IPS DF 6.9 (cell line): Measurements from ENCODE around the gene GMNC.

Source experiments
- DNase-seq: peaks from one replicate; pipeline ENCODE4 v3.0.0-alpha.2; 2013; ENCODE audit warnings: low read depth, low spot score
- H3K27ac ChIP-seq: one replicate; pipeline ENCODE4 v1.5.1; 2013; ENCODE audit warnings: low read length, control low read depth
- H3K27me3 ChIP-seq: 2 replicates; pipeline ENCODE4 v1.6.1; 2013; ENCODE audit warnings: mild to moderate bottlenecking, low read length; ENCODE audit not compliant: control insufficient read depth, insufficient read depth
- H3K36me3 ChIP-seq: 2 replicates; pipeline ENCODE4 v1.6.1; 2013; ENCODE audit warnings: low read length; ENCODE audit not compliant: control insufficient read depth, insufficient read depth
- H3K4me1 ChIP-seq: 2 replicates; pipeline ENCODE4 v1.6.1; 2013; ENCODE audit warnings: low read length; ENCODE audit not compliant: control insufficient read depth, insufficient read depth
- H3K4me3 ChIP-seq: 2 replicates; pipeline ENCODE4 v1.5.1; 2013; ENCODE audit warnings: mild to moderate bottlenecking, low read length
- H3K9me3 ChIP-seq: 2 replicates; pipeline ENCODE4 v1.6.1; 2013; ENCODE audit warnings: low read length, inconsistent platforms; ENCODE audit not compliant: control insufficient read depth, insufficient read depth
- WGBS: extraction: QIAGEN DNeasy Blood & Tissue Kit; methylation state at CpG from one replicate; pipeline ENCODE4 v1.1.7; 2013; ENCODE audit warnings: mixed read lengths, missing lambda C conversion rate; ENCODE audit not compliant: insufficient read length, insufficient coverage; 5-methylcytosine and 5-hydroxymethylcytosine counted together

GMNC gene

DNA sequence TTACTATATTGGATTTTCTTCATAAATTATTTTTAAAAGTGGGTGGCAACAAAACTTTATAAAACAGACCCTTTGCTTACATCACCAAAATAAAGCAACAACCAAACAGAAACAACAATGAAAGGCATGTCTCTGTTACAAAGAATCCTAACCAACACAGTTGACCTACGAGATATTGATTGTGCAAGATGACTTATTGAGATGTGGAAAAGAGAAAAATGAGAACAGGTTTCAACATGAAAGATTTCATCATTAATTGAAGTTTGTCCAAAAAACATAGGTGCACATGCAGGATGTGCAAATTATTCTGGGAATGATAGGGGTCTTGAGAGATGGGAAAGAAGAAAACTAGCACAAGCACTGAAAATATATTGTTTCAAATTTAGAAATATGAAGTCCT, 9.0 kb downstream of the GMNC start:
- Histone ChIP-seq H3K27ac (no peak overlapping the region), H3K4me1 (0 out of 2 replicates have a peak, but pooled peaks cover 1% of the 10 kb centered on the region), H3K27me3 (peaks cover 6% of the 10 kb centered on the region; the same call in 1 of the 2 replicates), H3K36me3 (no peaks in the 10 kb centered on the region), H3K9me3 (no peaks in the 10 kb centered on the region), H3K4me3 (no peak overlapping the region)
- no CpG with 5 or more reads among the region's 1 CpG for WGBS
- DNase-seq: no peak

DNA sequence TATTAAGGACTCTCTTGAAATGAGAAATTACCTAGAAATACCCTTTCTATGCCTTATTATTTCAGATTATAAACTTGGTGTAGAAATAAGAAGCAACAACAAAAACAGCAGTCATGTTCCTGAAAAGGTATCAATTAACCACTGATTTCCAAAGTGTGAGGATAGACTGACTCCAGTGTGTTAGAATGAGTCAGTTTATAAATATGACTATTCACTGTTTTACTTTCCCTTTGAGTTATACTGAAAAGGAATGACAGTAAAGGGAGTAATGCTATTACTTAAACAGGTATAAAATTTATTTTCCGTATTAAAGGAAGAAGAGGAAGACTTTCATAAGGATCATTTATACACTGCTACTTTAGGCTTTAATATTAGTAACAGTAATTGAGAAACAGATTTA, 12.9 kb downstream of the GMNC start:
- no CpG with 5 or more reads among the region's 1 CpG for WGBS
- Histone ChIP-seq H3K4me1 (0 out of 2 replicates have a peak, but pooled peaks cover 1% of the 10 kb centered on the region), H3K4me3 (no peak overlapping the region)

DNA sequence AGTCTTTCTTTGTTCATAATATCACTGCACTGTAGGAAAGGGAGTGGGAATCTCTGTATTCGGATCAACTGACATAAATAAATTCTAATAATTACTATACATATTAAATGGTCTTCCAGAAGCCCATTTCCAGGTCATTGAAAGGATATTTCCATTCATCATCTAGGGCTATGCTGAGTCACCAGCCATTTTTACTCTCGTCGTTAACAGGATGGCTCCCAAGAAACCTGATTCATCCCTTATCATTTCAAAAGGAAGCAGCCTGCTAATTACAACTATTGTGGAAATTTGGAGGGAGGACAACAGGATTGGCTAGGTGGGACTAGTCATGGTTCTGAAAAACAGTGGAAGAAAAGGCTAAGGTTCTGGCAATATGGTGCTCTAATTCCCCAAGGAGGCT, 13.6 kb downstream of the GMNC start:
- Histone ChIP-seq H3K4me3 (no peak overlapping the region), H3K4me1 (0 out of 2 replicates have a peak, but pooled peaks cover 1% of the 10 kb centered on the region), H3K27ac (no peak overlapping the region), H3K27me3 (no peaks in the 10 kb centered on the region), H3K9me3 (no peaks in the 10 kb centered on the region), H3K36me3 (no peaks in the 10 kb centered on the region)
- no CpG with 5 or more reads among the region's 3 CpGs for WGBS
- DNase-seq: no peak

More for the DNA sequence above, 12.9 kb downstream of the GMNC start:
- no peaks in the 10 kb centered on the region for H3K9me3 ChIP-seq
- no peak for DNase-seq
- no peak overlapping the region for H3K27ac ChIP-seq
- peaks cover 4% of the 10 kb centered on the region; the same call in 1 of the 2 replicates for H3K27me3 ChIP-seq
- no peaks in the 10 kb centered on the region for H3K36me3 ChIP-seq

DNA sequence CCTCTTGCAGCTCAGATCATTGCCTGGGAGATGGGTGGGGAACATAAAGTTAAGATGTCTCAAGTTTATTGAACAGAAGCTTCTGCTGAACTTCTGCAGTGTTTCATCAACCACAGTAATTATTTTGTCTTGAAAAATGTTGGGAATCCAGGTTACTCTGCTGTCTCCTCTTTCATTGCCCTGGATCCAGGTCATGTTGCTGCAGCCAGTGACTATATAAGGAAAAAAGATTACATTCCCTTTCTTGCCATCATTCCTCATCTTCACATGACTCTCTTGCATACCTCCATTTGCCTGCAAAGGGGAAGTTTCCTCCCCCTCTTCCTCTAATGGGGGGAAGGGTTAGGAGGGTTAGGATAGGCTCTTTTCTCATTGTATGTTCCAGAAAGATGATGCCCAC, 15.1 kb downstream of the GMNC start:
- H3K4me3 ChIP-seq: no peak overlapping the region
- H3K36me3 ChIP-seq: no peaks in the 10 kb centered on the region
- H3K4me1 ChIP-seq: 0 out of 2 replicates have a peak, but pooled peaks cover 1% of the 10 kb centered on the region
- no peak overlapping the region for H3K27ac ChIP-seq
- DNase-seq: no peak
- no peaks in the 10 kb centered on the region for H3K9me3 ChIP-seq
- no peaks in the 10 kb centered on the region for H3K27me3 ChIP-seq

DNA sequence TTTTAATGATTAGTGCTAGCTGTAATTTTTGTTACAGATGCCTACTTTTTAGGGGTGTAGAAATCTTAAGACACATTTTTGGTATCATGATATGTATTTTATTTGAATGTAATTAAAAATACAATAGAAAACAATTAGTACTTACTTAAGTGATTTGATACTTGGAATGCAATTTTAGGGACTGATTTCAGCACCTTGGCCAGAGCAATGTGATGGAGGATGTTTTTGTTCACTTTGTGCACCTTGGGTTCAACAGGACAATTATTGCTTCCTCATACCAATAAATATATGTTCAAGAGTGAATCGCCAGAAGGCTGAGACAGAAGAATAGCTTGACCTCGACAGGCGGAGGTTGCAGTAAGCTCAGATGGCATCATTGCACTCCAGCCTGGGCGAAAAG, 22.3 kb downstream of the GMNC start:
- WGBS: no CpG with 5 or more reads among the region's 4 CpGs
- Histone ChIP-seq H3K36me3 (no peaks in the 10 kb centered on the region), H3K9me3 (no peaks in the 10 kb centered on the region), H3K27ac (no peak overlapping the region), H3K27me3 (no peaks in the 10 kb centered on the region), H3K4me3 (no peak overlapping the region), H3K4me1 (no peaks in the 10 kb centered on the region)
- DNase-seq: no peak

DNA sequence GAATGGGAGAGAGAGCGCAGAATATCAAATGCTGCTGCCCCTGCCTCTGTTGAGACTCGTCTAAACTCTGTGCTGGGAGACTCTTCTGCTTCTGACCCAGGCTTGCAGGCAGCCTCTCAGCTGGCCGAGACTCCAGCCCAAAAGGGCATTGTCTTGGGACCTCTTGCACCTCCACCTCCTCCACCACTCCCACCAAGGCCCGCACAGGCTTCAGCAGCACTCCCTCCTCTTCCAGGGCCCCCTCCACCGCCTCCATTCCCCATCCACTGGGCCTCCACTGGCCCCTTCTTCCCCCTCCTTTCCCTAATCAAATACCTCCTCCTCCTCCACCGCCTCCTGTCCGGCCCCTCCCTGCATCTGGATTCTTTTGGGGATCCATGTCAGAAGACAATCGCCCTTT, 31.3 kb downstream of the GMNC start:
- WGBS: no CpG with 5 or more reads among the region's 8 CpGs
- no peaks in the 10 kb centered on the region for H3K27me3 ChIP-seq
- no peak overlapping the region for H3K4me3 ChIP-seq
- H3K9me3 ChIP-seq: no peaks in the 10 kb centered on the region
- 0 out of 2 replicates have a peak, but pooled peaks cover 1% of the 10 kb centered on the region for H3K4me1 ChIP-seq
- no peak for DNase-seq
- no peak overlapping the region for H3K27ac ChIP-seq
- H3K36me3 ChIP-seq: no peaks in the 10 kb centered on the region

DNA sequence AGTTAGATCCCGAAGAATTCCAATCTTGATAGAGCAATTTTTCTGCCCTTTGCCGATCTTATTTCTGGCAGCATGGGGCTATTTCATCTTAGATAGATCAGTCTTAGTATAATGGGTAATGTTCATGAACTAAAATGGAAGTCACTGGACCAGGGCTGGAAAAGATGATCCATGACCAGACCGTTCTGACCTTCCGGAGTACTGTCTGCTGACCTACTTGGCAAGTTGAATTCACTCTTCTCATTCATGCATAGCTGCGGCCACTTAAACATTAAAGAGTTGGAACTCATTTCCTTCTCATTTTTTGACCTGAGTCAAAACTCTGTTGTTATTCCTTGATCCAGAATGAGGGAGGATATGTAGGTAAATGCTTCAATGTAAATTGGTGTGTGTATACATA, 32.5 kb downstream of the GMNC start:
- no CpG with 5 or more reads among the region's 5 CpGs for WGBS
- no peak overlapping the region for H3K4me3 ChIP-seq
- H3K36me3 ChIP-seq: no peaks in the 10 kb centered on the region
- H3K27ac ChIP-seq: no peak overlapping the region
- no peak for DNase-seq
- no peaks in the 10 kb centered on the region for H3K27me3 ChIP-seq
- H3K9me3 ChIP-seq: no peaks in the 10 kb centered on the region
- H3K4me1 ChIP-seq: 0 out of 2 replicates have a peak, but pooled peaks cover 1% of the 10 kb centered on the region

DNA sequence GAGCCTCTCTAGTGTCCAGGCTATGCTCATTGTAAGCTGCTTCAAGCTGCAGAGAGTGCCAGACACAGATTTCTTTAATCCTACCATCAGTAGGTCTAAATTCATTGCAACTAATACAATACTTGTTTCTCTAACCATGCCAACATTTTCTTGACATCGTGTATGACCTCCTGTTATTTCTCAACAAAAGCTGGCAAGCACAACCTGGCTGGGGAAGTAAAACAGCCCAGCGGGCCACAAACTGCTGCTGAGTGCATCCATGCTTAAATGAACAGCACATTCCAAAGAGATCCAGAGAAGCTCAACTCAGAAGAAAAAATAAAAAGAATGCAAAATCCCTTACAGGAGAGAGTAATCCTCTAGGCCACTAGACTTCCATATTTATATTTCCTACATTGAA, 36.5 kb downstream of the GMNC start:
- H3K4me1 ChIP-seq: no peaks in the 10 kb centered on the region
- no peak overlapping the region for H3K27ac ChIP-seq
- no peak overlapping the region for H3K4me3 ChIP-seq

DNA sequence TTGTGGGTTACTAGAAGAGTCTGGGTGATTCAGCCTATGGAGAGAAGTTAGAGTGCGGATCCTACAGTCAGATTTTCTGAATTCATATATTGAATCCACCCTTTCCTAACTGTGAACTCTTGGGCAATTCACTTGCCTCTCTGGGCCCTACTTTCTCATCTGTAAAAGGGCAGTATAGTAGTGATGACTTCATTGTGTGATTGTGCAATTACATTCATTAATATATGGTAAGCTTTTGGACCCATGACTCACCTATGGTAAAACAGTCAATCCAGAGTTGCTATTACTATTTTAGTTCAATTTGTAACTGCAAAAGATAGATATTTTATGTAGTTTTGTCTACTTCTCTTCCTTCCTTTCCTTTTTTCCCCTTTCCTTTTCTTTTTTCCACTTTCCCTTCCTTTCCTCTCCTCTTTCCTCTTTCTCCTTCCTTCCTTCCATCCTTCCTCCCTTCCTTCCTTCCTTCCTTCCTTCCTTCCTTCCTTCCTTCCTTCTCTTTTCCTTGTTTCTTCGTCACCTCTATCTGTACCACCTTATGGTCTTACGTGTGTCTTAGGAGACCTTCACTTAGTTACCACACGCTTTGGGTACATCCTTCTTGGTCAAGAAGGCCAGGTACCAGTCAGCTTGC, 37.0 kb downstream of the GMNC start:
- H3K9me3 ChIP-seq: no peaks in the 10 kb centered on the region
- no peaks in the 10 kb centered on the region for H3K36me3 ChIP-seq

More for the DNA sequence above, 36.5 kb downstream of the GMNC start:
- no CpG with 5 or more reads among the region's 2 CpGs for WGBS
- no peaks in the 10 kb centered on the region for H3K9me3 ChIP-seq
- H3K27me3 ChIP-seq: no peaks in the 10 kb centered on the region
- H3K36me3 ChIP-seq: no peaks in the 10 kb centered on the region
- no peak for DNase-seq

DNA sequence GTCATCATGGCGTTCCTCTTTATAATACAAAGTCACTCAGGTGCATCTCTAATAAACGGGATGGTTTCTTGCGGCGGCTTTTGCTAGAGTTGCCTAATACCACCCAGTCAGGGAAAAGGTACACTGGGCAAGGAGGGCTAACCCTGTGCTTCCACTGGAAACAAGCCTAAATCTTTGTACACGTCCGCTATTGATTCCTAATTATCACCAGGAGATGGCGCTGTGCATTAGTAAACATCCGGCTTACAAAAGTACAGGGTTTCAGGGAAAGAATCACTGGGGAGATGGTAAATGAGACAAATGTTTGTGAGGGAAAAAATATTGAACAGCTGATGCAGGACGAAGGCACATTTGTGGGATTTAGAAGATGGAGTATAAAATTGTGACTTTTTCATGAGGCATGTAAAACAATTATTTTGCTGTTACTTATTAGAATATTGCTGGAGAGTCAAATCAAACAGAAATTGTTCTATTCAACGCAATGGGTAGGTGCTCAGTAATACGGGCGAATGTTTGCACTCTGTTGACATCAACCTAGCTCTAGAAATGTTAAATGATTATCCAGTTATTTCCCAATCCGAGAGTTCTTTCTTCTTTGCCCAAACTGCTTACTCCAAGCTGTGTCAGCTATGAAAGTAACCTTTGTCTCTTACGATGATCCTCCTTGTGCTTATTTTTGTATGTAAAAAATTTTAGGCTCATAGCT, 50.6 kb downstream of the GMNC start:
- Histone ChIP-seq H3K4me1 (no peaks in the 10 kb centered on the region), H3K9me3 (no peaks in the 10 kb centered on the region), H3K4me3 (no peak overlapping the region), H3K27me3 (no peaks in the 10 kb centered on the region), H3K27ac (no peak overlapping the region), H3K36me3 (no peaks in the 10 kb centered on the region)
- DNase-seq: peak; percentile 52
- WGBS: 100% methylated on average over 1 of the region's 14 CpGs

More for the DNA sequence above, 37.0 kb downstream of the GMNC start:
- WGBS: no CpG with 5 or more reads among the region's 4 CpGs
- no peak for DNase-seq
- no peak overlapping the region for H3K4me3 ChIP-seq
- H3K4me1 ChIP-seq: no peaks in the 10 kb centered on the region
- H3K27me3 ChIP-seq: no peaks in the 10 kb centered on the region
- no peak overlapping the region for H3K27ac ChIP-seq

DNA sequence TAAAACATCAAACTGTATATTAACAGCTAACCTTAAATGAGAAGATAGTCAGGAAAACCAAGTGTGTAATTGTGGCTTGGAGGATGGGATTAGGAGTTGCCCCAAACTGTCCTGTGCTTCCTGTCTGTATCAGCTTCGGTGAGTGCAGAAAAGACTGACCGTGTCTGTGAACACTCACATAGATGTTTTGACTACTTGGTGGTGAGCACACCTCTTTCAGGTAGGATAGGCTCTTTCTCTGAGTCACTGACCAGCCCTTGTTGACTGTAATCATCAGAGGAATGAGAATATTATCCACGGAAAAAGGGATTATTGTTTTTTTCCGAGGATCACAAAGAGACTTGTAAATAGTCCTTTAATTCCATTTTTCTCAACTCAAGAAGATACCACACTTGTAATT, 51.5 kb downstream of the GMNC start:
- no peak overlapping the region for H3K27ac ChIP-seq
- WGBS: no CpG with 5 or more reads among the region's 4 CpGs
- H3K27me3 ChIP-seq: no peaks in the 10 kb centered on the region
- no peaks in the 10 kb centered on the region for H3K9me3 ChIP-seq
- H3K4me1 ChIP-seq: no peaks in the 10 kb centered on the region
- H3K4me3 ChIP-seq: no peak overlapping the region
- no peak for DNase-seq
- H3K36me3 ChIP-seq: no peaks in the 10 kb centered on the region
